Loucy (cell line): ENCODE measurements around the gene TUT1.

Source experiments
- H2AFZ ChIP-seq: fragments of 200-600 bp; sonication (generic); 2 replicates; pipeline ENCODE4 v1.6.0; 2016; ENCODE audit warnings: antibody characterized with exemption, mild to moderate bottlenecking, low read length, moderate library complexity
- H3F3A ChIP-seq: fragments of 200-600 bp; 2 replicates; pipeline ENCODE4 v1.6.0; 2016; ENCODE audit warnings: antibody characterized with exemption, low read depth, mild to moderate bottlenecking
- H3K27me3 ChIP-seq: fragments of 200-600 bp; sonication (generic); 2 replicates; pipeline ENCODE4 v1.6.1; 2014; ENCODE audit warnings: low read length, mild to moderate bottlenecking; ENCODE audit not compliant: insufficient read depth, poor library complexity, severe bottlenecking
- H3K36me3 ChIP-seq: fragments of 200-600 bp; sonication (generic); 2 replicates; pipeline ENCODE4 v1.6.1; 2016; ENCODE audit warnings: low read length; ENCODE audit not compliant: insufficient read depth
- H3K4me1 ChIP-seq: fragments of 200-600 bp; sonication (generic); 2 replicates; pipeline ENCODE4 v1.5.1; 2014; ENCODE audit warnings: low read length, mild to moderate bottlenecking; ENCODE audit not compliant: insufficient read depth, poor library complexity, severe bottlenecking
- H3K4me2 ChIP-seq: fragments of 200-600 bp; sonication (generic); 2 replicates; pipeline ENCODE4 v1.6.0; 2014; ENCODE audit warnings: antibody characterized with exemption, low read length, low read depth, mild to moderate bottlenecking; ENCODE audit not compliant: poor library complexity, severe bottlenecking
- H3K4me3 ChIP-seq: fragments of 200-600 bp; sonication (generic); 2 replicates; pipeline ENCODE4 v1.5.1; 2014; ENCODE audit warnings: low read length, mild to moderate bottlenecking, mixed read lengths; ENCODE audit not compliant: poor library complexity, severe bottlenecking
- H3K79me2 ChIP-seq: fragments of 200-600 bp; sonication (generic); 2 replicates; pipeline ENCODE4 v1.6.1; 2014; ENCODE audit warnings: low read length; ENCODE audit not compliant: insufficient read depth
- H3K9ac ChIP-seq: fragments of 200-600 bp; sonication (generic); 2 replicates; pipeline ENCODE4 v1.6.0; 2014; ENCODE audit warnings: mild to moderate bottlenecking, low read depth, low read length, moderate library complexity; ENCODE audit not compliant: poor library complexity, severe bottlenecking
- H3K9me2 ChIP-seq: fragments of 200-600 bp; sonication (generic); replicated peaks from 2 replicates; pipeline ENCODE4 v1.6.1; 2016; ENCODE audit warnings: low read depth, low read length, mixed read lengths
- H3K9me3 ChIP-seq: fragments of 200-600 bp; sonication (generic); 2 replicates; pipeline ENCODE4 v1.6.1; 2014; ENCODE audit warnings: mild to moderate bottlenecking, antibody characterized with exemption, low read length, low read depth; ENCODE audit not compliant: insufficient read depth
- H4K20me1 ChIP-seq: fragments of 200-600 bp; sonication (generic); 2 replicates; pipeline ENCODE4 v1.6.0; 2014; ENCODE audit warnings: antibody characterized with exemption, low read length, mild to moderate bottlenecking; ENCODE audit not compliant: insufficient read depth, poor library complexity, severe bottlenecking
- EZH2phosphoT487 ChIP-seq: fragments of 200-600 bp; IDR thresholded peaks from 2 replicates; pipeline ENCODE4 v1.6.1; 2018; ENCODE audit warnings: antibody characterized with exemption, mild to moderate bottlenecking, moderate library complexity, borderline replicate concordance
- TF ChIP-seq, protein P1 (sequence below): fragments of 200-600 bp; sonication (generic); conservative IDR thresholded peaks from 2 replicates; pipeline ENCODE4 v1.5.1; 2014; ENCODE audit warnings: mild to moderate bottlenecking, antibody characterized with exemption, low read length

TUT1 gene

DNA sequence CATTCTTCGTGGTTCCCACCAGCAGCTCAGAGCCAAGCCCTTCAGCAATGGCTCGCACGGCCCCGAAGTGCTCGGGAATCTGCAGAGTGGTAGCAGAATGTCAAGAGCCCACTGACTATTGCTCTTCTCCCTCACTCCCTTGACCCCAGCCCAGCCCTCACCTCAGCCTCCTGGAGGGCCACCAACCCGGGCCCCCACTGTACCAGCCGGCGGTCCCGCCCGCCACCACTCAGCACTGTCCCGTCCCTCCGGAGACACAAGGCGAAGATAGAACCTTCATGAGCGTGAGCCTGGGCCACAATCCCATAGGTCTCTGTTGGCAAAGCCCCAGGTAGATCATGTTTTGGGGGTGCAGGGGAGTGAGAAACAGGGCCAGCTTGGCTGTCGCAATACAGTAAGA lies 14.6 kb upstream of the TUT1 start:
- Histone ChIP-seq H3K79me2 (peaks cover 13% of the 10 kb centered on the region), H4K20me1 (peaks cover under 1% of the 10 kb centered on the region), H3F3A (no peaks in the 10 kb centered on the region), H3K9me3 (no peaks in the 10 kb centered on the region), H3K4me1 (peaks cover 19% of the 10 kb centered on the region), H3K9ac (no peak overlapping the region), H2AFZ (no peak overlapping the region), H3K4me3 (no peak overlapping the region), H3K27me3 (peaks cover 6% of the 10 kb centered on the region), H3K4me2 (no peak overlapping the region), H3K9me2 (no peaks in the 10 kb centered on the region), H3K36me3 (no peaks in the 10 kb centered on the region)
- TF ChIP-seq, protein P1, sequence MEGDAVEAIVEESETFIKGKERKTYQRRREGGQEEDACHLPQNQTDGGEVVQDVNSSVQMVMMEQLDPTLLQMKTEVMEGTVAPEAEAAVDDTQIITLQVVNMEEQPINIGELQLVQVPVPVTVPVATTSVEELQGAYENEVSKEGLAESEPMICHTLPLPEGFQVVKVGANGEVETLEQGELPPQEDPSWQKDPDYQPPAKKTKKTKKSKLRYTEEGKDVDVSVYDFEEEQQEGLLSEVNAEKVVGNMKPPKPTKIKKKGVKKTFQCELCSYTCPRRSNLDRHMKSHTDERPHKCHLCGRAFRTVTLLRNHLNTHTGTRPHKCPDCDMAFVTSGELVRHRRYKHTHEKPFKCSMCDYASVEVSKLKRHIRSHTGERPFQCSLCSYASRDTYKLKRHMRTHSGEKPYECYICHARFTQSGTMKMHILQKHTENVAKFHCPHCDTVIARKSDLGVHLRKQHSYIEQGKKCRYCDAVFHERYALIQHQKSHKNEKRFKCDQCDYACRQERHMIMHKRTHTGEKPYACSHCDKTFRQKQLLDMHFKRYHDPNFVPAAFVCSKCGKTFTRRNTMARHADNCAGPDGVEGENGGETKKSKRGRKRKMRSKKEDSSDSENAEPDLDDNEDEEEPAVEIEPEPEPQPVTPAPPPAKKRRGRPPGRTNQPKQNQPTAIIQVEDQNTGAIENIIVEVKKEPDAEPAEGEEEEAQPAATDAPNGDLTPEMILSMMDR = no peak
- TF ChIP-seq EZH2phosphoT487 = no peak

DNA sequence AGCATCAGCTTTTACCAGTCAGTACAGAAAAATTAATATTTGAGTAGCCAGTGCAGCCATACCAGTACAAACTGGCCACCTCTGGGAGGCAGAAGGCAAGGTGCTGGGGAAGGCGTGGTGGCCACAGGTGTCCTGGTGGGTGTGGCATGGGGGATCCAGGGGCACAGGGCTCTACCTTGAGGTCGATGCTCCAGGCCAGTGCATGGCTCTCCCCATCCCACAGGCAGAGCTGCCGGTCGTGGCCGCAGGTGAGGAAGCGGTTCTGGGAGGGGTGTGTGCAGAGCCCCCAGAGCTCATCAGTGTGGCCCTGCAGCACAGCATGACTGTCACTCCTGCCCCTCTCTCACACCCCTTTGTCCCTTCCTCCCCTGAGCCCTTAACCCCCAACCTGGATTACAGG lies 14.1 kb upstream of the TUT1 start:
- no peaks in the 10 kb centered on the region for H3K9me2 ChIP-seq
- H2AFZ ChIP-seq = no peak overlapping the region
- peaks cover 15% of the 10 kb centered on the region for H3K79me2 ChIP-seq
- H3K4me1 ChIP-seq = peaks cover 15% of the 10 kb centered on the region
- H3K4me2 ChIP-seq = no peak overlapping the region
- H3K27me3 ChIP-seq = peaks cover 8% of the 10 kb centered on the region
- no peaks in the 10 kb centered on the region for H3F3A ChIP-seq
- no peaks in the 10 kb centered on the region for H3K36me3 ChIP-seq
- no peak overlapping the region for H3K4me3 ChIP-seq
- H4K20me1 ChIP-seq = peaks cover 5% of the 10 kb centered on the region
- no peak overlapping the region for H3K9ac ChIP-seq
- no peaks in the 10 kb centered on the region for H3K9me3 ChIP-seq
- TF ChIP-seq, protein P1 = no peak
- TF ChIP-seq EZH2phosphoT487 = no peak

DNA sequence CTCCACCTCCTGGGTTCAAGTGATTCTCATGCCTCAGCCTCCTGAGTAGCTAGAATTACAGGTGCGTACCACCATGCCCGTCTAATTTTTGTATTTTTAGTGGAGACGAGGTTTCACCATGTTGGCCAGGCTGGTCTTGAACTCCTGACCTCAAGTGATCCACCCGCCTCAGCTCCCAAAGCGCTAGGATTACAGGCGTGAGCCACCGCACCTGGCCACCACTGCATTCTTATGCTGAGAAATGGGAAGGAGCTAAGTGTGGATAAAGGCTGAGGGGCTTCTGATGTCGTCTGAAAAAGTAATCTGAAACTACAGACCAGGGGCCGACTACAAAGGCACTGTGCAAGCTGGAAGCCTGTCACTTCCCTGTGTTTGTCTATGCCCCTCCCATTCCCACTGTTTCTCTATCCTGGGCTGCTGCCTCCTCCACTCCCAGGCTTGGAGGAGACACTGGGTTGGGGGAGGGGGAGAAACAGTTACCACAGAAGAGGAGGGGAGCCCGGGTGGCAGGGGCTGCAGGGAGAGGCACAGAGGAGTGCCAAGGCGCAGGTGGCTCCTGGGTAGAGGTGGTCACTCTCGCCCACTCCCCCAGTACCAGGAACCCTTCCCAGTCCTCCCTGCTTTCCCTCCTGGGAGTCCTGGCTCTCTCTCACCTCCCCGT lies 13.3 kb upstream of the TUT1 start:
- Histone ChIP-seq H4K20me1 (peaks cover 9% of the 10 kb centered on the region), H3K9ac (no peak overlapping the region), H3K4me1 (peaks cover 21% of the 10 kb centered on the region), H3K79me2 (peaks cover 19% of the 10 kb centered on the region), H3K4me2 (no peak overlapping the region), H3K9me2 (no peaks in the 10 kb centered on the region), H3K9me3 (no peaks in the 10 kb centered on the region), H3K4me3 (no peak overlapping the region), H2AFZ (no peak overlapping the region), H3K36me3 (no peaks in the 10 kb centered on the region), H3F3A (no peaks in the 10 kb centered on the region), H3K27me3 (peaks cover 8% of the 10 kb centered on the region)
- no peak for TF ChIP-seq EZH2phosphoT487
- TF ChIP-seq, protein P1 = no peak
